Measurements from ENCODE around the gene NOS1AP.
A peak's percentile ranks its signal among the peaks of the same experiment; 100 is the strongest.
"Not testable (repeated sequence)": the region's sequence is repeated elsewhere in the genome, so short reads cannot be mapped to it uniquely, and the experiment has no call there.

NOS1AP gene

DNA sequence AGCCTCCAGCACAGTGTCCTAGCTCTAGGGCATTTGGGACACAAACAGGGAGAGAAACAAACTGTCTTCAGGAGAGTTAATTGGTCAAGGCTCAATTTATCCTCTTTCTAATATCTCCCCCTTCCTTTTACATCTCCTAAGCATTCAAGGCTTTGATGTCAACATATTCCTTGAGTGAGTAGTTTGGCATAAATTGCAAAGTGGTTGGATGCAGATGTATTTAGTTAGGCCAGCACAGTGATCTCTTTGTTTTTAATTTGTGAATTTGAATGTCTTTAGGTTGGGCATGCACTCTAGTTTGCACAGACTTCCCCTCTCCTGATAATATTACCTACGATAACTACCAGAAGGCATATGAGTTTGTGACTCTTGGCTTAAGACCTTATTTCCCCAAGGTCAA is 33.3 kb upstream of the NOS1AP start:
- DNase-seq (ENCODE audit: low read depth), result no peak
- TF ChIP-seq, protein P1, sequence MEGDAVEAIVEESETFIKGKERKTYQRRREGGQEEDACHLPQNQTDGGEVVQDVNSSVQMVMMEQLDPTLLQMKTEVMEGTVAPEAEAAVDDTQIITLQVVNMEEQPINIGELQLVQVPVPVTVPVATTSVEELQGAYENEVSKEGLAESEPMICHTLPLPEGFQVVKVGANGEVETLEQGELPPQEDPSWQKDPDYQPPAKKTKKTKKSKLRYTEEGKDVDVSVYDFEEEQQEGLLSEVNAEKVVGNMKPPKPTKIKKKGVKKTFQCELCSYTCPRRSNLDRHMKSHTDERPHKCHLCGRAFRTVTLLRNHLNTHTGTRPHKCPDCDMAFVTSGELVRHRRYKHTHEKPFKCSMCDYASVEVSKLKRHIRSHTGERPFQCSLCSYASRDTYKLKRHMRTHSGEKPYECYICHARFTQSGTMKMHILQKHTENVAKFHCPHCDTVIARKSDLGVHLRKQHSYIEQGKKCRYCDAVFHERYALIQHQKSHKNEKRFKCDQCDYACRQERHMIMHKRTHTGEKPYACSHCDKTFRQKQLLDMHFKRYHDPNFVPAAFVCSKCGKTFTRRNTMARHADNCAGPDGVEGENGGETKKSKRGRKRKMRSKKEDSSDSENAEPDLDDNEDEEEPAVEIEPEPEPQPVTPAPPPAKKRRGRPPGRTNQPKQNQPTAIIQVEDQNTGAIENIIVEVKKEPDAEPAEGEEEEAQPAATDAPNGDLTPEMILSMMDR (conservative IDR thresholded peaks at IDR 0.05; ENCODE audit: low read depth, low read length), result no peak
- H3K4me3 ChIP-seq (ENCODE audit: low read depth, low read length), result no peak overlapping the region

DNA sequence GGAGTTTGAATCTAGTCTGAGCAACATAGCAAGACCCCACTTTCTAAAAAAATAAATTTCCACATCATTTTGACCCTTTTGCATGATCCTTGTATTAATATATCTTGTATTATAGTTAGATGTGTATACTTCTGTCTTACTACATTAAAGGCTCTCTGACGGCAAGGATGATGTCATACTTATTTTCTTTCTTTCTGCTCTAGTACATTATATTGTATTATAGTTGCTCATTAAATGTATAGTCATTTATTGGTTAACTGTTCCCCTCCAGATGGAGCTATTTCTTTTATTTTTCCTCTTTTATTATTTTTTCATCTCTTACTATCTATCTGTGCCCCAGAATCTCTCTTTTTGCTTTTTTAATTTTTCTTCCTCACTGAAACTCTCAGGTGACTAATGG is 30.9 kb upstream of the NOS1AP start:
- no peak overlapping the region for H3K4me3 ChIP-seq (ENCODE audit: low read depth, low read length)
- TF ChIP-seq, protein P1 (conservative IDR thresholded peaks at IDR 0.05; ENCODE audit: low read depth, low read length), result no peak
- no peak for DNase-seq (ENCODE audit: low read depth)

DNA sequence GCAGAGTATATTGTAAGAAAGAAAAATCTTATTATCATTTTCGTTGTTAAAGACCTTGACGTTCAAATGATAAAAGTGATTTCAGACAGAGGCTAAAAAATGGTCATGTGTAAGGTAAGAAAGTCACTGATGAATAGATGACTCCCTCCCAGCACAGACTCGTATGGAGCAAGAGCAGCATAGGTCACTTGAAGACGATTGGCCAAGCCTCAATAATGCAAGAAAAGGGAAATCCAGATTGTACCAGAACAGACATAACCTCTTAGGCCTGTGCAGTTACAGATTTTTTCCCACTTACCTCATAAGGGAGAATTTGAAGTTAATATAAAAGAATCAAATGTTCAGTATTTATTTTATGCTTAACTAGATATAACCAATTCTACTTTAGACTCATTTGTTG is 29.5 kb upstream of the NOS1AP start:
- H3K4me3 ChIP-seq (ENCODE audit: low read depth, low read length), result no peak overlapping the region
- TF ChIP-seq, protein P1 (conservative IDR thresholded peaks at IDR 0.05; ENCODE audit: low read depth, low read length), result no peak
- DNase-seq (ENCODE audit: low read depth), result no peak

DNA sequence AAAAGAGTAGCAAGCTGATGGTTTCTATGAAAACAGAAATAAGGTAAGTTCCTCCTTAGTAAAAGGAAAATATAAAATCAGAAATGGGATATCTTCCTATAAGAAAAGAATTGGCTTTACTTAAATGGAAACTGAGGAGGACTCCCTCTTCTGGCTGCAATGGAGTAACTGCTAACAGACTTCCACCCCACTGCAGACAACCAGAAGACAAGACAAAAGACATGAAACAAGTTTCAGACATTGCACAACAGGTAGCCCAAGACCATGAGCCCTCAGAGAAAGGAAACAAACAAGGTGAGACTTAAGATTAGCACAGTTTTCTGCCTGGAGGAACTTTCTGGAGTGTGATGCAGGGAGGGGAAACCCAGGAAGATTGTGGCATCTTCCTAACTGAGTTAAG is 28.8 kb upstream of the NOS1AP start:
- no peak overlapping the region for H3K4me3 ChIP-seq (ENCODE audit: low read depth, low read length)
- peak; percentile 83 for DNase-seq (ENCODE audit: low read depth)
- TF ChIP-seq, protein P1 (conservative IDR thresholded peaks at IDR 0.05; ENCODE audit: low read depth, low read length), result peak; percentile 80

GRCh38 chr1:162042361-162042760 is 27.1 kb upstream of the NOS1AP start:
- TF ChIP-seq, protein P1 (conservative IDR thresholded peaks at IDR 0.05; ENCODE audit: low read depth, low read length), result no peak
- DNase-seq (ENCODE audit: low read depth), result no peak

DNA sequence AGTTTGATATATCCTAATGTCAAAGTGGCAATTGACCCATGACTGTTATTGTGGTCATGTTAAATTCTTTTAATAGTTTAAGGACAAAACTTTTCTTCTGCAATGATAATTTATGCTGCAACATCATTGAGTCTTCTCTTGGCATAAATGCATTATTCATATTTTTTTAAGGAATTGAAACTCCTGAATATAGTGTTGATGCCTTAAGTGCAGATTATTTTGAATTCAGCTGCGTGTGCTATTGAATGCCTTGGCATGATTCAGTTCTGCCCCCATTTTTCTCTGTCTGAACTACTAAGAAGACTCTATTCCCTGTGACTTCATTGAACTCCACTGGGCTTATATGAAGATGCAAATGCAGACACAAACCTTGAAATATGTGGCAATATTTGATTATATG is 22.6 kb upstream of the NOS1AP start:
- no peak for DNase-seq (ENCODE audit: low read depth)
- TF ChIP-seq, protein P1 (conservative IDR thresholded peaks at IDR 0.05; ENCODE audit: low read depth, low read length), result no peak
- H3K4me3 ChIP-seq (ENCODE audit: low read depth, low read length), result no peak overlapping the region

More at GRCh38 chr1:162042361-162042760, 27.1 kb upstream of the NOS1AP start:
- H3K4me3 ChIP-seq (ENCODE audit: low read depth, low read length), result no peak overlapping the region

DNA sequence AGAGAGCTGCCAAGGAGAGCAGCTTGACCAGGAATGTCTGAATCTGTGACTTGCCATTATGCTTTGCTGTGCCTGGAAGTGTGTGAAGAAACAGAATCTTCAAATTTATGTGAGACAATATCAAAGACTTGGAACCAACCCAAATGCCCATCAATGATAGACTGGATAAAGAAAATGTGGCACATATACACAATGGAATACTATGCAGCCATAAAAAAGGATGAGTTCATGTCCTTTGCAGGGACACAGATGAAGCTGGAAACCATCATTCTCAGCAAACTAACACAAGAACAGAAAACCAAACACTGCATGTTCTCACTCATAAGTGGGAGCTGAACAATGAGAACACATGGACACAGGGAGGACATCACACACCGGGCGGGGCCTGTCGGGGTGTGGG is 15.5 kb upstream of the NOS1AP start:
- H3K4me3 ChIP-seq (ENCODE audit: low read depth, low read length); DNase-seq (ENCODE audit: low read depth): not testable (repeated sequence)

- no peak overlapping the region for H3K4me3 ChIP-seq (ENCODE audit: low read depth, low read length)
- DNase-seq (ENCODE audit: low read depth), result peak; percentile 84
- TF ChIP-seq, protein P1 (conservative IDR thresholded peaks at IDR 0.05; ENCODE audit: low read depth, low read length), result no peak
These were observed 14.4 kb upstream of the NOS1AP start for GRCh38 chr1:162055062-162055461.

Data from choroid plexus epithelial cell (primary cell).